GM18873 (cell line): ENCODE results near the gene CGB5.

Experiments
- ATAC-seq: cut with Tn5 transposase; IDR thresholded peaks from one replicate; pipeline ENCODE4 v1.9.1; 2021; ENCODE audit warnings: mild to moderate bottlenecking, moderate library complexity, moderate number of reproducible peaks; ENCODE audit not compliant: unreplicated experiment, low FRiP score

The CGB5 gene

GRCh38 chr19:49085020-49085867 lies 41.6 kb downstream of the CGB5 start, which contains the start of gene SNRNP70:
SNRNP70 (plus strand) TSS chr19:49085451; CDS start chr19:49086415, 964 bp downstream.
- ATAC-seq = peak; percentile 66

GRCh38 chr19:49085868-49086232 lies 42.2 kb downstream of the CGB5 start:
- ATAC-seq = no peak

- ATAC-seq = no peak
Observed at GRCh38 chr19:49086296-49086695, 42.6 kb downstream of the CGB5 start.

GRCh38 chr19:49091391-49092038 lies 47.9 kb downstream of the CGB5 start:
- no peak for ATAC-seq

GRCh38 chr19:49092686-49093085 lies 49.0 kb downstream of the CGB5 start:
- no peak for ATAC-seq
